Measurements from ENCODE around the gene CREB3L2.
"Not testable (repeated sequence)": the region's sequence is repeated elsewhere in the genome, so short reads cannot be mapped to it uniquely, and the experiment has no call there.

Gene CREB3L2

DNA sequence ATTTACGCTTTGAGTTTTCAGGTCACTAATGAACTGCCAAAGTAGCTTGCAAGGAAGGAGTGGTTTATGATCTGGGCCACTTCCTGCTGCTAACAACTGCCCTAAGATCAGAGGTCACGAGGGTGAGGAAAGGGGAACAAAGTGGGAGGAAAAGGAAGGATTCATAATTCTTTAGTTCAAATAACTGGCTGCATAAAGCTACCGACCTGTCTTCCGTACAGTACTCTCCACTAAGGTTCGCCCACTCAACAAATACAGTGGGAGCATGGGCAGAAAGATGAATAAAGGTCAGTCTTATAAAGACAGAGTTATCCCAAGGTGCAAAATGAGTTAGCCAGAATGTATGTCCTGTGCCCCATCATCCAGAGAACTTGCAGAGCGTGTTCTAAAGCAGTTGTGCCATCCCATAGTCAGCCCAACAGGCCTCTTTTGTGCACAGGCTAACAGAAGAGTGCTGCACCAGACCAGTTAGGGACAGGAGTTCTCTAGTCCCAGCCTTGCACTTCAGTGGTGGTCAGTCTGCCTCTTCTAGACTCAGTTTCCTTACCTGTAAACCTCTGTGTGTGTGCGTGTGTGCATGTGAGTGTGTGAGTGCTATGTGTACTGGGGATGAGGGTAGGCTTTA, 65.9 kb downstream of the CREB3L2 start:
- no peak for DNase-seq (ENCODE audit: extremely low read depth in 1 of 2, low read depth in 1 of 2)

DNA sequence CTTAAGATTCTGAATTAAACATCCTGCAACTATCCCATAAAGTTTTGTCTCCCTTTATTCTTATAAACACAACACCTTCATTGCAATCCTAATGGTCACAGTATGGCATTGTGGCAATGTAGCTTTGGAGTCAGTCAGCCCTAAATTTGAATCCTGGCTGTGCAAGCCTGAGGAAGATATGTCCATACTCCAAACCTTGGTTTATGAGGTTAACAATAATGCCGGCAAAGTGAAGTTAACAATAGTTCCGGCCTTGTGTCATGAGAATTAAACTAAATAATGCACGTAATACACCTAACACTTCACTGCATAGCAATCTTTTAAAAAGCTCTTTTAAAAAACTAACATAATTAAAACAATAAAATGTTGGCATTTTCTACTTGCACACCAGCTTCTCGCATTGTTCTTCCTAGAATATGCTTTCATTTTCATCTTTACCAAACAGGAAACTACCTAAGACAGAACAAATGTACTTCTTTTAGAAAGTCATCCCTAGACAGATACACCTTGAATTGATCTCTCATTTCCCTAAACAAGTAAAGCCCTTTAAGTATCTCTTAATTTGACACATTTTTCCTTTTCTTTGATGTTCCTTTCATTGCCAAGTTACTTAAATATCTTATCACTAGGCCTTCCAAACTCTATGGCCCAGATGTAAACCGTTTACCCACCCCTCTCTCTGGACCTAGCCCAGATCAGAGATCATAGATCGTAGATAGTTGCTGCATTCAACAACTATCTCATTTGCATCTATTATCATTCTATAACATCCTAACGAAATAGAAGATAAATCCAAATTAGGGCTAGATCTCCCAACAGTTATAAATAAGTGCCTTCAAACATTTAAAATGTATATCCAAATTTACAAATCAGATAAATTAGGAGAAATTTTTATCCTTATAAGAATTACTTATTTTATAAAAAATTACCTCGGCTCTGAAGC, 66.7 kb downstream of the CREB3L2 start:
- DNase-seq (ENCODE audit: extremely low read depth in 1 of 2, low read depth in 1 of 2), result no peak

DNA sequence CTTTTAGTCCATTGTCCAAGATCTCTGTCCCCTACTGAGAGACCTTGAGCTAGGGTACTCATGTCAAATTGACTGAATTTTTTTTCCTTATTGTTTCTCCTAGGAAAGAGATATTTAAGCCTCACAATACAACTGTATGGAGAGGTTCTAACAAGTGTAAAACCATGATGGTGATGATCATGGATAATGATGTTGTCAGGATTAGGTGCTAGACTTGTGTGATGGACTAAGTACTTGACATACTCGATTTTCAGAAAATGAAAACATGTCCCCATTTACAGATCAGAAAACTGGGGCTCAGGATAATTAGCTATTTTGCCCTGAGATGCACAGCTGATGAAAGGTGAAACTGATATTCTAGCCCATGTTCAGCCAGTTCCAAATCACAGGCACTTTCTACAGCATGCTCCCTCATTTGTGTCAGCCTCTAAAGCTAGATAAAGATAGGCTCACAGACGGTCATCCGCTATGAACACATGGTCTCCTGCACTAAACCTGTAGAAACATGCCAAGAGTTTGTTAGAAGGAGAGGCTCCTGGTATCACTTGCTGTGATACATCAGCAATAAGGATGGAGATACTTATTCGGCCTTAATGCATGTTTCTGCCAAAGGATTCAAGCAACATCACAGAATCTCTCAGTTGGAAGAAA, 67.6 kb downstream of the CREB3L2 start:
- DNase-seq (ENCODE audit: extremely low read depth in 1 of 2, low read depth in 1 of 2), result no peak

DNA sequence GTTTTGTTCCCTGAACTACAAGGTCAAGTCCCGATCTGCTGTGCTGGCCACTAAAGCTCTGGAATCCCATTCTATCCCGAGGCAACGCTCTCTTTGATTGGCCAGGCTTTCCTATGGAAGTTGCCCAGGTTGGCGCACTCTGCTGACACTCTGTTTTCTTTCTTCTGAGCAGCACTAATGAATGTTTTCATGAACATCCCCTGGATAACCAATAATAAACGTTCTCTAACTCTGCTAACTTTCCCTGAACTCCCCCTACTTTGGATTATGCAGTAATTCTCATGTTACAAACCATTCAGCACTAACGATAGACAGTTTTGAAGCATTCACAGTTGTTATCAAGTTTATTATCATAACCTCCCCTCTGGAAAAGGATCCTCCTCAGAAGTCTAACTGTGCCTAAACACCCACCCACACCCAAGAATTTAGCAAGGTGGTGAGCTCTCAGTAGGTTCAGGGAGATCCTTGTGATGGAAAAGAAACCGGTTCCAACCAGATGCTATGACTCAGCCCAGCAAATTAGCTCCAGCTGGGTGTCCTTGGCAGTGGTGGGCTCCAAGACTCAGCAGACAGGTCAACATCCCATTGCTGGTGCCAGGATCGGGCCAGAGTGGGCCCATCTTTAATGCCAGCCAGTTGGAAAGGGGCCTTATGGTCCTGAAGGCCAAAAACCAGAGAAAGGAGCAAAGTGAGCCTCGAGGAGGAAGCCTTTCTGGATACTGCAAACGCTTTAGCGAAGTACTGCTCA, 68.4 kb downstream of the CREB3L2 start:
- DNase-seq (ENCODE audit: extremely low read depth in 1 of 2, low read depth in 1 of 2), result no peak

DNA sequence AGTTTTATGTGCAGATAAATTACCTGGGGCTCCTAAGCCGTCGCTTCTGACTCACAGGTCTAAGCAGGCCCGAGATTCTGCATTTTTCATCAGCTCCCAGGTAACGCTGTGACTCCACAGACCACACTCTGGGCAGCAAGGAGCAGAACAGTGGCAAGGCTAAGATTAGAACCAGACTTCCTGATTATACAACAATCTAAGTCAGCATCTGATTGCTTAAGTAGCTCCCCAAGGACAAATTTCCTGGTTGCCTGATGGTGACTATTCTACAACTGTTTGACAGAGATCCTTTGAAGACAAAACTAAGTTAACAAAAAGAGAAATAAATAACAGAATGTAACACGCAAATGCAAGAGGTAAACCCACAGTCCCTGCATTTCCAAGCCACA, 69.0 kb downstream of the CREB3L2 start:
- no peak for DNase-seq (ENCODE audit: extremely low read depth in 1 of 2, low read depth in 1 of 2)

DNA sequence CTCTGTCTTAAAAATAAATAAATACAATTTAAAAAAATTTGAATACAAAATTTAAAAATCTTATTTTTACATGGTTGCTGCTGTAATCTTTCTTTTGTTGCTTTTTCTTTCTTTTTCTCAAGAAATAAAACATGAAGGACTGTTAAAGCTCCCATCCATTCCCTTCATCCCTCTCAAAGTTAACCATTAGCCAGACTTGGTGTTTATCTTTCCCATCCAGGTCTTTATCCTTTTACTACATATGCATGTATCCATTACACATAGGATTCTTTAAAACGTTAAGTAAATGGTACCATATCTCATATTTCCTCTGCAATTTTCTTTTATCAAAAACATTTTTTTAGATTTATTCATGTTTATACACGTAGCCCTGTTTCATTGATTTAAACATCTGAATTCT, 70.1 kb downstream of the CREB3L2 start:
- DNase-seq (ENCODE audit: extremely low read depth in 1 of 2, low read depth in 1 of 2), result no peak

DNA sequence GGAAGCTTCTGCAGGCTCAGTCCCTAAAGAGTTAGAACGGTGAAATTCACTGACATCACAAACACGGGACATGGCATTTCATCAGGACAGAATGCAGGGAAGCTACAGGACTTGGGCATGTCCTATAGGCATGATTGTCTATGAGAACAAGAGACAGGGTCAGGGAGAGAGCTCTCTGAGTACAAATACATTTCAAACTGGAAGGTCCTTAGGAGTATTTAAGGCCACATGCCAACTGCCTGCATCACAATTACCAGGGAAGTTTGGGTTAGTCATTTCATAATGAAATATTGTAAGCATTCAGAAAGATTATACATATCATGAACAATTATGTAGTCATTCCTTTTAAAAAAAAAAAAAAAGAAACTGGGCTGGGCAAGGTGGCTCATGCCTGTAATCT, 71.3 kb downstream of the CREB3L2 start:
- DNase-seq (ENCODE audit: extremely low read depth in 1 of 2, low read depth in 1 of 2), result no peak

DNA sequence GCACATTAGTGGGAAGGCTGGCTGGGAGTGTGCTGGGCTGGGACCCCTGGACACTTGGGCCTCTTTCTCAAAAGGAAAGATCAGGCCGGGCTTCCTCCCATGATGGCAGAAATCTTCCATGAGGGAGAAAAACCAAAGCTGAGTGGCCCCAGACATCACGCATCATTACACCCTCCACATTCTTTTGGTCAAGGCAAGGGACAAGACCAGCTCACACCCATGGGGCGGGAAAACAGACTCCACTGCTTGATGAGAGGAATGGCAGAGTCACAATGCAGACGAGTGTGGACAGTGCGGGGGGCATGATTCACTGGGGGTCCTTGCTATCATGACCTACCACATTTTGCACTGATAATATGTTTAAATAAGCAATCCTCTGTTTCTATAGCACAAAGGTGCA, 73.3 kb downstream of the CREB3L2 start:
- DNase-seq (ENCODE audit: extremely low read depth in 1 of 2, low read depth in 1 of 2), result no peak

DNA sequence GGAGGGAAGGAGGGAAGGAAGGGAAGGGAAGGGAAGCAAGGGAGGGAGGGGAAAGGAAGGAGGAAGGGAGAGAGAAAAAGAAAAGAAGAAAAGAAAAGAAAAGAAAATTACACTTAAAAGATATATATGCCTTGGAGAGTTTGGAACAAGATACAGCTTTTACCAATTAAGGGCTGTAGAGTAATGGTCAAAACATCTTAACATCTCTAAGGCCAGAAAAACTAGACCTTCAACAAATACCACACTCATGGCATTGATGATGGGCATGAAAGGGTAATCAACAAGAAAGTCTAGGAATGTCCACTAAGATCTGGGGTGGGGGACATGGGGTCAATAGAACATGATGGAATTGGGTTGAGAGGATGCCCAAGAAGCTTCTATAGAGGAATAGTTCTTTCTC, 74.5 kb downstream of the CREB3L2 start:
- no peak for DNase-seq (ENCODE audit: extremely low read depth in 1 of 2, low read depth in 1 of 2)

DNA sequence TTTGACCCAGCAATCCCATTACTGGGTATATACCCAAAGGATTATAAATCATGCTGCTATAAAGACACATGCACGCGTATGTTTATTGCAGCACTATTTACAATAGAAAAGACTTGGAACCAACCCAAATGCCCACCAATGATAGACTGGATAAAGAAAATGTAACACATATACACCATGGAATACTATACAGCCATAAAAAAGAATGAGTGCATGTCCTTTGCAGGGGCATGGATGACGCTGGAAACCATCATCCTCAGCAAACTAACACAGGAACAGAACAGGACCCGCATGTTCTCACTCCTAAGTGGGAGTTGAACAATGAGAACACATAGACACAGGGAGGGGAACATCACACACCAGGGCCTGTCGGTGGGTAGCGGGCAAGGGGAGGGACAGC, 75.7 kb downstream of the CREB3L2 start:
- not testable (repeated sequence) for DNase-seq (ENCODE audit: extremely low read depth in 1 of 2, low read depth in 1 of 2)

DNA sequence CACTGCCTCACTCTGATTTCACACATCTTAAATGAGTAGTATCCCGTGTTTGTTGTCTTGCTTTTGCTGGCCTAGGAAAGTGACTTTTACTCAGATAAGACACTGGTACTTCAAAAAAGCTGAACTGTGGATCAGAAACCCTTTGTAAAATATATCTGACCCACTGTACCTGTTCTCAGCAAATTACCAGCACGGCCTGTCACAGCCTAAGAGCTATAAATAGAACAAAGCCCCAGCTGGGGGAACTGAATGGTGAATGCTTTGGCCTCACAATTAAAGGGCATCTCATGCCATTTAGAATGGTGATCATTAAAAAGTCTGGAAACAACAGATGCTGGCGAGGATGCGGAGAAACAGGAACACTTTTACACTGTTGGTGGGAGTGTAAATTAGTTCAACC, 76.1 kb downstream of the CREB3L2 start:
- no peak for DNase-seq (ENCODE audit: extremely low read depth in 1 of 2, low read depth in 1 of 2)

DNA sequence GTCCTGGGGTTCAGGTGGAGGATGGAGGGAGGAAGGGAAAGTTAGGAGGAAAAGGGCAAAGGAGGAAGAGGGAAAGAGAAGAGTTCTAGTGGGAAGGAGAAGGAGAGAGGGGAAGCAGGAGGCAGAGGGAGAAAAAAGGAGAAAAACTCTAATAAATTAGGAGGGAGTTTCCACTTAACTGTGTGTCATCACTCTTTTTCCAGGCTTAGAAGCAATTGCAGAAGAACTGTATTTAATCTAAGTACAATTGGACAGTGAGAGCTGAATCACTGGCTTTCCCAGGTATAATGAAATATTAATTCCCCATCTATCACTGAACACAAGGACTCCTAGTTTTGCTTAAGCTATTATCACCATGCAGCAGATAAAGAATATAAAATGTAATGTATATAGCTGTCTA, 76.8 kb downstream of the CREB3L2 start:
- no peak for DNase-seq (ENCODE audit: extremely low read depth in 1 of 2, low read depth in 1 of 2)

DNA sequence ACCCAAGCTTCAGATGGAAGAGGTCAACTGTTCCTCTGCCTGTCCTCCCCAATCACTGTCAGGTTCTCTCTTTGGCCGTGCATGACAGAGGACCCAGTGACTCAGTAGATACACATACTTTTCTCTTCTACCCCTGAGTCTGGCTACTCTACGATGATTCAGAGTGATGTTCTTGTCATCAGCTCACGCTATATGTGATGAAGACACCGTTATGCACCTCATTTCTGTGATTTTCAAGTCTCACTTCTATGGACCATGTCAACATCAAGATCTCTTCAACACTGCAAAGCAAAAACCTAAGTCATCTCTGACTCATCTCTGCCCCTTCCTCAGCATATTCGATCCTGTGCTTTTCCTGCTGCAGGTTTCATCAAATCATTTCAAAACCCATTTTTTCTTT, 78.5 kb downstream of the CREB3L2 start:
- DNase-seq (ENCODE audit: extremely low read depth in 1 of 2, low read depth in 1 of 2), result no peak

DNA sequence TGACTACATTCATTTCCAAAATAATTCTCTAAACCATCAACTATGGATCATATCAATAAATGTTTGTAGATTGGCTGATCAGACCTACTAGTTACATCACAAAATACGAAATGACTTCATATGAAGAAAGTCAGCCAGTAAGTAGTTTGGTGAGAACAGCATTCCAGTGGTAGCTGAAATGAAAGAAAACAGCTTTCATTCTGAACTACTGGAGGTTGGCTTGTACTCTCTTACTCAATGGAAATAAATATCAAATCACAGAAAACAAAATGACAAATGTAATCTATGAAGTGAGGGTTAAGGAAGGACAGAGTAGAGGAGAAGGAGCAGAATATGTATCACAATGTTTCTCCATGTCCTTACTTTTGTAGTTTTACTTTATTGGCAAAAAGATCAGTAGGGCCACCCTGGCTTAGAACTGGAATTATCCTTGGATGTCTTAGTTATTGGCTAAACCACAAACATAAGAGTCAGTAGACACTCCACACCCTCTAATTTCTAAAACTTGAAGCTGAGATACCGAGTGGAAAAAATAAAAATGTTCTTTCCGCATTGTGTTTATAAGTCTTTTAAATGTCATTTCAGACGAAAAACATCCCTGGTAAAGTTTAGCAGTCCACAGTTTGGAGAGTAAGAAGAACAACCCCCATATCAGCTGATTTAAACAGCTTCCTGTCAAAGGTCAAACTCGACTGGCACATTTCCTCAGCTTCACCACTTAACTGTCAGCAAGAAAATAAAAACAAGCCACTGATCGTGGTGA, 81.1 kb downstream of the CREB3L2 start:
- no peak for DNase-seq (ENCODE audit: extremely low read depth in 1 of 2, low read depth in 1 of 2)

DNA sequence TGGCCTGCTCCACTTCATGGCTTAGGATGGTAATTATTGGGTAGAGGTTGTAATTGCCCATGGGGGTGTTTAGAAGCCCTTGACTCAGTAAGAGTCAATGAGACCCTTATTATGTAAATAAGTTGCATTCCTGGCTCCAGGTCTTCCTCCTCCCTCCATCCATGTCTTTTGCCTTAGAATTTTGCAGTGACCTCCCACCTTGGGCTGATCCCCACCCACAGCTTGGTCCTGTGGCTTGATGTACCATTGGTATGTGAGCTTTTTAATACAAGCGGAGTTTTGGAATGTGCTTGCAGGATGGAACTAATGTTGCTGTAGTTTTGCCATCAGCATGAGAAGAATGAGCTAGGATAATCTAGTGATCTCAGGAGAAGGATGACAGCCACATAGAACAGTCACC, 81.9 kb downstream of the CREB3L2 start:
- DNase-seq (ENCODE audit: extremely low read depth in 1 of 2, low read depth in 1 of 2), result no peak

DNA sequence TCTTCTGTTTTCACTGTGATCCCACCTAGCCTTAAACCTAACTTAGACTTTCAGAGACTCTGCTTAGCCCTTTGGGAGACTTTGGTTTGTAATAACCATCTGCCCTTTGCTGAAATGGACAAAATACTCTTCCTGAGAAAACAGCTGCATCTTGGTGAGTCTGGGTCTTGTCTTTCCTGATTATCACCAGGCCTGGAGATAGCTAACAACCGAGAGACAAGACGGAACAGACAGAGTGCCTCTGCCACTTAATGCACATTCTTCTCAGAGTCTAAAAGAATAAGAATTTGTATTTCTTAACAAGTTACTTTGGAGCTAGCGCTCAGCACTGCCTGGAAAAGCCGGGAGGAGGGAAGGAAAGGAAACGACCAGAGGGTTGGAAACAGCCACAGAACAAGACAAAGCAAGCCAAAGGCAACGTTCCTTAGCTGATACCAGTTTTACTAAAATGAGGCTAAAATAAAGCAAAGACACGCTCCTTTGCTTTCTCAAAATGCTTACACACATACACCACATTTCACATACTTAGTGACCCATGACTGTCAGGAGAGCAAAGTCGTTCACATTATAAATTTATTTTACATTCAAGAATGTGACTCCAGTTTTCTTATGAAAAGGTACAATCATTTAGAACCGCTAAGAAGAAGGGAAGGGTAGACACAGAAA, 84.8 kb downstream of the CREB3L2 start:
- no peak for DNase-seq (ENCODE audit: extremely low read depth in 1 of 2, low read depth in 1 of 2)

DNA sequence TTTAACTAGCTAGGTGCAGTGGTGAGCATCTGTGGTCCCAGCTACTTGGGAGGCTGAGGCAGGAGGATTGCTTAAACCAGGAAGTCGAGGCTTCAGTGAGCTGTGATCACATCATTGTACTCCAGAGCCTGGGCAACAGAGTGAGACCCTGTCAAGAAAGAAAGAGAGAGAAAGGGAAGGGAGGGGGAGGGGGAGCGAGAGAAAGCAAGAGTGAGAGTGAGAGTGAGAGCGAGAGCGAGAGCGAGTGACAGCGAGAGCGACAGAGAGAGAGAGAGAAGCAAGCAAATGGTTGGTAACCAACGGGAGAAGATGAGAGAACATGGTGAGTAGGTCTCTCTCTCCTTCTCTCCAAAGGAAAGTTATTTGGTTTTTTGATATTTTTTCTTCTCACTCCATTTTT, 85.3 kb downstream of the CREB3L2 start:
- no peak for DNase-seq (ENCODE audit: extremely low read depth in 1 of 2, low read depth in 1 of 2)

DNA sequence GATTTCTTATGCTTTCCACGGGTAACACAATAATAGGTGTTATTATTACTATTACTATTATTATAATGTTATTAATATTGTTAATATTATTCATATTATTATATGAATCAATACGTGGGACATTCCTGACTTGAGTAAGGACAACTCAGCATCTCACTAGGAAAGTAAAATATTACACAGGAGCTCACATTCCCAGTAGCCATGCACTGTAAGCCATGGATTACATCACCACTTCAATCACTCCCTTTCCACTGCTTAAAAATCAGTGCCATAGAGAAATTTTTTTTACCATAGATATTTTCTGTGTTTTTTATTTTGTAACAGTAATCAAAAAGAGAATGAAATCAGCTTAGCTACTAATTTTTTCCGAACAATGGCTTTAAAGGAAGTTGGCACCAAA, 86.6 kb downstream of the CREB3L2 start:
- DNase-seq (ENCODE audit: extremely low read depth in 1 of 2, low read depth in 1 of 2), result no peak

DNA sequence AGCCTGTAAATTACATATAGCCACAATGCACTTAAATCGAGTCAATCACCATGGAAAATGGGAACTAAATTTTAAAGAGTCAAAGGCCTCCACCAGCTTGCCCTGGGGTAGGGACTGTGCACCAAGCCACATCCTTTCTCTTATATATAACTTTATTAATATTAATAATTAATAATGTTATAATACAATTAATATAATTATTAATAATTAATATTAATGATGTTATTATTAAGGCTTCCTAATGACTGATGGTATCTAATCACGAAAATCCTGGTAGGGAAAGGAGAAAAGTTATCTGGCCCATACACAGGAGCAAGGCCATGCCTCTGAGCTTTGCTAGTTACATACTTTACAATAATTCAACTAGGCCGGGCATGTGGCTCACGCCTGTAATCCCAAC, 87.9 kb downstream of the CREB3L2 start:
- no peak for DNase-seq (ENCODE audit: extremely low read depth in 1 of 2, low read depth in 1 of 2)

DNA sequence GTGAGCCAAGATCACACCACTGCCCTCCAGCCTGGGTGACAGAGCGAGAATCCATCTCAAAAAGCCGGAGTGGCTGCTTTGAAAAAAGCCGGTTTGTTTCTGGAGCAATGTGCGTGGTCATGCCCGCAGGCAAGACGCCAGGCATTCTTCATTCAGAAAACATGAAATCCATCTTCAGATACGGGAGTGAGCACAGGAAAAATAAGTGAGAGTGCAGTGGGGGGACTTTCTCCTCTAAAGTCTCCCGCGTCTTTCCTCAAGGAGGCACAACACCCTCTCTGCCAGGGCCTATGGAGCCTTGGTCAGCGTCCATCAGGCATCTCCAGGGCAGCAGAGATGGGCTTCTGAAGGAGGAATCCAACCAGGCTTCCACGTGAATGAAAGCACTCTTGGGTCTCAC, 92.8 kb downstream of the CREB3L2 start:
- no peak for DNase-seq (ENCODE audit: extremely low read depth in 1 of 2, low read depth in 1 of 2)
